Kidney epithelial cell (primary cell): ENCODE measurements around the gene SQOR. TPM values are rescaled to one million over a fixed set of nuclear protein-coding genes. Genes with fewer than 3 reads are reported as not detected.

Source experiments
- DNase-seq: peaks from one replicate; pipeline ENCODE4 v3.0.0-alpha.2; 2010; ENCODE audit warnings: low read depth
- H3K27me3 ChIP-seq: 2 replicates; pipeline ENCODE4 v1.6.0; 2011; ENCODE audit warnings: low read length; ENCODE audit not compliant: control insufficient read depth, insufficient read depth
- H3K36me3 ChIP-seq: 2 replicates; pipeline ENCODE4 v1.5.1; 2011; ENCODE audit warnings: low read length; ENCODE audit not compliant: control insufficient read depth, insufficient read depth
- H3K4me3 ChIP-seq: 2 replicates; pipeline ENCODE4 v1.5.1; 2011; ENCODE audit warnings: low read depth, mild to moderate bottlenecking, control low read depth, low read length
- total RNA-seq: library from RNA; depleted of rRNA; stranded (reverse); fragments of >200 nt; gene quantifications from 2 replicates; pipeline ENCODE4 v1.2.3, GENCODE V29; 2015
- TF ChIP-seq, protein P1 (sequence below): IDR thresholded peaks from 2 replicates; pipeline ENCODE4 v1.5.1; 2011; ENCODE audit warnings: mild to moderate bottlenecking, moderate library complexity, low read length, control low read depth, inconsistent platforms; ENCODE audit not compliant: insufficient read depth, poor library complexity, severe bottlenecking

Gene SQOR
- total RNA-seq: 46.2 and 47.9 TPM in 2 replicates

DNA sequence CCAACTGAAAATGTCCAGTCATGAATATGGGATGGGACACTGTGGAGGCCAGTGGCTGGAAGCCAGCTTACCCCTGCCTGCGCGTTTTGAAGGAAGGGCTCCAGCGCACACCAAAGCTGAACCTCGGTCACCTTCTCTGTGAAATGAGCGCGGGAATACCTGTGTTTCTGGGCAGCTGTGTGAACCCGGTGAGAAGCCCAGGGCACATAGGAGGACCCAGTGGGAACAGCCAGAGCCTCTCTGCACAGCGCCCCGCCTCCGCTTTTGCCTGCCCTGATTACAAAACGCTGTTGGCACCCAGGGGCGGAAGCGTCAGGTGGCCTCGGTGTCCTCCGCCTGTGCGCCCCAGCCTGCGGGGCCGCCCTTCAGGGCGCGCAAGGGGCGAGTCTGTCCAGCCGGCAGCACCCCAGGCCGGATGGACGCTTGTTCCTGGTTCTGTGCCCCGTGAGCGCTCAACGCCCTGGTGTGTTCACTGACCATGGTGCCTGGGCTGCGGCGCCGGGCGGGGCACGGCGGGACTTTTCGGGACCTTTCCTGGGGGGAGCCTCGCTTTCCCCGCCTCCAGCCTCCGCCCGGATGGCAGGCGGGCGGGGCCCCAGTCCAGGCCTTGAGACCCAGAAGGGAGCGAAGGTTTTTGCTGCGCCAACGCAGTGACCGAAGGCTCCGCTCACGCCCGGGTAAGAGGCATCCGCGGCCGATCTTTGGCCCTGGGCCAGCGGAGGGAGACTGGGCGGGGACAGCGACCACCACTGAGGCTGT lies at the start of gene SQOR:
Gene SQOR (plus strand): TSS at position 598 of the 759 bp plus-strand sequence. CDS start 23,895 bp downstream, outside the sequence.
- TF ChIP-seq, protein P1, sequence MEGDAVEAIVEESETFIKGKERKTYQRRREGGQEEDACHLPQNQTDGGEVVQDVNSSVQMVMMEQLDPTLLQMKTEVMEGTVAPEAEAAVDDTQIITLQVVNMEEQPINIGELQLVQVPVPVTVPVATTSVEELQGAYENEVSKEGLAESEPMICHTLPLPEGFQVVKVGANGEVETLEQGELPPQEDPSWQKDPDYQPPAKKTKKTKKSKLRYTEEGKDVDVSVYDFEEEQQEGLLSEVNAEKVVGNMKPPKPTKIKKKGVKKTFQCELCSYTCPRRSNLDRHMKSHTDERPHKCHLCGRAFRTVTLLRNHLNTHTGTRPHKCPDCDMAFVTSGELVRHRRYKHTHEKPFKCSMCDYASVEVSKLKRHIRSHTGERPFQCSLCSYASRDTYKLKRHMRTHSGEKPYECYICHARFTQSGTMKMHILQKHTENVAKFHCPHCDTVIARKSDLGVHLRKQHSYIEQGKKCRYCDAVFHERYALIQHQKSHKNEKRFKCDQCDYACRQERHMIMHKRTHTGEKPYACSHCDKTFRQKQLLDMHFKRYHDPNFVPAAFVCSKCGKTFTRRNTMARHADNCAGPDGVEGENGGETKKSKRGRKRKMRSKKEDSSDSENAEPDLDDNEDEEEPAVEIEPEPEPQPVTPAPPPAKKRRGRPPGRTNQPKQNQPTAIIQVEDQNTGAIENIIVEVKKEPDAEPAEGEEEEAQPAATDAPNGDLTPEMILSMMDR: no peak
- no peaks in the 10 kb centered on the region for H3K36me3 ChIP-seq
- no peaks in the 10 kb centered on the region for H3K27me3 ChIP-seq
- H3K4me3 ChIP-seq: peak within 1 kb of the TSS; percentile 70
- no peak for DNase-seq

DNA sequence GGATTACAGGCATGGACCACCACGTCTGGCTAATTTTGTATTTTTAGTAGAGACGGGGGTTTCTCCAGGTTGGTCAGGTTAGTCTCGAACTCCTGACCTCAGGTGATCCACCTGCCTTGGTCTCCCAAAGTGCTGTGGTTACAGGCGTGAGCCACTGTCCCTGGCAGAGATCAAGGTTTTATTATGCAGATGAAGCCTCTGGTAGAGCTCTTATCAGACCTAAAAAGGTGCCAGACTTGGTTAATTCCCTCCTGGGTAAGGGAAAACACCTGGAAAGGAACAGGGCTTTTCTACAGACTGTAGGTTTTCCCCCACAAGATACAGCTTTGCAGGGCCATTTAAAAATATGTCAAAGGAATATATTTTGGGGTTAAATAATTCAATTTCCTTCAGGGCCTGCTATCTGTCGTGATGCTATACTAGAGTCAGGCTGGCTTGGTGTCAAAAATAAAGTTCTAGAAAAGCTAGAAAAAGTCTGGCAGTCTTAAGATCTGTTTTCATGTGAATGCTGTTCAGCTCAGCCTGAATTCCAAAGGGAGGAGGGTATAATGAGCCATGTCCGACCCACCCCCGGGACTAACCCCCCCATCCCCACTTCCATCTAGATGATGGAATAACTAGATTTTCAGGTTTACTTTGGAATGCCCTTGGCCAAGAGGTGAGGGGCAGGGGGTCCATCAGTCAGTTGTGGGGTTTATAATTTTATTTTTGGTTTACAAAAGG lies 49.6 kb upstream of the SQOR start:
- Histone ChIP-seq H3K27me3 (no peaks in the 10 kb centered on the region), H3K36me3 (no peaks in the 10 kb centered on the region), H3K4me3 (no peak overlapping the region)
- TF ChIP-seq, protein P1: no peak
- no peak for DNase-seq

DNA sequence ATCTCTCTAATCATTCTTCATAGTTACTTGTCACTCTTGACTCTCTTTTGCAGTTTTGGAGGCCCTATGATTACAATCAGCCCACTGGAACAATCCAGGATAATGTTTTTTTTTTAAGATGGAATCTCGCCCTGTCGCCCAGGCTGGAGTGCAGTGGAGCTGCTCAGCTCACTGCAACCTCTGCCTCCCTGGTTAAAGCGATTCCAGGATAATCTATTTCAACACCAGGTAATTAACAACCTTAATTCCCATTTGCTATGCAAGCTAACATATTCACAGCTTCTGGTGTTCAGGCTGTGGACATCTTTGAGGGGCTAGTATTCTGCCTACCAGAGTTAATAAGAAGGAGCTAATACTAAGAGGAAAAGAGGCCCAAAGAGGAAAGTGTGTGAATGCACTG lies 48.7 kb upstream of the SQOR start:
- Histone ChIP-seq H3K4me3 (peak overlapping the region; percentile 68), H3K27me3 (no peaks in the 10 kb centered on the region), H3K36me3 (no peaks in the 10 kb centered on the region)
- TF ChIP-seq, protein P1: no peak
- no peak for DNase-seq

DNA sequence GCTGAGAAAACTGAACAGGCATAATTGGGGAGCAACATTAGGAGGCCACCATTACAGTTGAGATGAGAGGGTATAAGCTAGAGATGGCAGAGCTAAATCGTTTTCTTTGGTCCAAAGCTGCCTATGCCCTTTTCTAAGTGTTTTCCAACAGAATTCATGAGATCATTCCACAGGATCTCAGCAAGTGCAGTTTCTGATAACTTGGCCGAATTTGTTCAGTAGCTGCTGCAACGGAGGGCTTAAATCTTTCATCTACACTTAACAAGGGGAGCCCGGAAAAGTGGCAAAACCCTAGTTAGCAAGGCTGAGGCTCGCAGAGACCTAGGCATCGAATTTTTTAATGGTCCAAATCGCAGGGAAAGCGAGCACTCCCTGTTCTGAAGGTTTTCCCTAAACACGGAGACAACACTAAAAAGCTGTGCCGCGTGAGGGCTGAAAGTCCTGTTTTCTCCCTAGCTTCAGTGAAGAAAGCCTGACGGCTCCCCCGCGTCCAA lies 48.2 kb upstream of the SQOR start:
- Histone ChIP-seq H3K36me3 (no peaks in the 10 kb centered on the region), H3K4me3 (peak overlapping the region; percentile 68), H3K27me3 (no peaks in the 10 kb centered on the region)
- TF ChIP-seq, protein P1: no peak
- DNase-seq: no peak

DNA sequence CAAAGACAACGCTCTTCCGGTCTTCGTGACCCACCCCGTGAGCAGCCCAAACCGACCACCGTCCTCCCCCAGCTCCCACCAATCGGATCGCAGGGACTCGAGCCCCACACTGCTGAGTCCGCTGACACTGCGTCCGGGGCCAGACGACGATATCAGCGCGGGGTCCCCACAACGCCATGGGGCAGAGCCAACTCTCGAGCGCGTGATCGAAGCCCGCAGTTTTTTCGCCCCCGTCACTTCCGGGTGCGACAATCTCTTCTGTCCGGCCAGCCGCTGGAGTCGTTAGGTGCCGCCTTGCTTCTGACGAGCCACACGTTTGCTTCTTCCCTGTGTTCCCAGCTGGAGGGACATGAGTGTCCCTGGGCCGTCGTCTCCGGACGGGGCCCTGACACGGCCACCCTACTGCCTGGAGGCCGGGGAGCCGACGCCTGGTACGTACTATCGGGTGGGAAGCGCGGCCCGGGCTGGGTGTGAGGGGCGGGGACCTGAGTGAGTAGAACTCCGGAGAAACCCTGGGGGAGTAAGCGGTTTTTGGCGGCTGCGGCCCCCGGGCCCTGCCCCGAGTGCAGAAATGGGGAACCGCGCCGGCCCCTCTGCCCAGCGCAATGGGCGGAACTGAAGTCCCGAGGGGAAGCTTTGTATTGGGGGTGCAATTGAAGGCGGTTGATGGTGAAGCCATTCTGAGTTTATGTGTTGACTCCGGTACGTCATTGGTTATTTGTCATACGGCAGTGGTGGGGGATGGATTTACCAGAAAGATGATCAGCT lies 47.5 kb upstream of the SQOR start, which contains the start of gene BLOC1S6:
Gene BLOC1S6 (plus strand): TSS at position 285 of the 768 bp plus-strand sequence. CDS start 65 bp downstream, at position 350.
- H3K4me3 ChIP-seq: peak within 1 kb of the TSS; percentile 68
- peak; percentile 54 for DNase-seq

More for the DNA sequence above, 47.5 kb upstream of the SQOR start, which contains the start of gene BLOC1S6:
- TF ChIP-seq, protein P1: no peak
- H3K36me3 ChIP-seq: no peaks in the 10 kb centered on the region
- no peaks in the 10 kb centered on the region for H3K27me3 ChIP-seq
